Neuronal stem cell (in vitro differentiated cells): ENCODE data around the gene ALDOA.

ENCODE experiments used
- DNase-seq: peaks from one replicate; pipeline ENCODE4 v3.0.0-alpha.2; 2013; ENCODE audit warnings: low spot score
- H2AFZ ChIP-seq: one replicate; pipeline ENCODE4 v1.6.1; 2013; ENCODE audit warnings: mild to moderate bottlenecking, low read length, inconsistent platforms
- H2AK5ac ChIP-seq: 2 replicates; pipeline ENCODE4 v1.6.1; 2013; ENCODE audit warnings: low read depth, mild to moderate bottlenecking, inconsistent platforms, low read length, moderate library complexity, mixed read lengths
- H2BK120ac ChIP-seq: 2 replicates; pipeline ENCODE4 v1.6.1; 2013; ENCODE audit warnings: low read depth, mild to moderate bottlenecking, inconsistent platforms, low read length, moderate library complexity, mixed read lengths
- H2BK12ac ChIP-seq: one replicate; pipeline ENCODE4 v1.6.1; 2013; ENCODE audit warnings: low read length, inconsistent platforms
- H2BK15ac ChIP-seq: 2 replicates; pipeline ENCODE4 v1.6.1; 2013; ENCODE audit warnings: mild to moderate bottlenecking, low read length, inconsistent platforms, mixed read lengths
- H2BK5ac ChIP-seq: one replicate; pipeline ENCODE4 v1.6.1; 2013; ENCODE audit warnings: inconsistent platforms, mild to moderate bottlenecking, low read length, moderate library complexity
- H3K14ac ChIP-seq: one replicate; pipeline ENCODE4 v1.6.1; 2013; ENCODE audit warnings: low read length, inconsistent platforms
- H3K18ac ChIP-seq: 2 replicates; pipeline ENCODE4 v1.6.1; 2013; ENCODE audit warnings: low read length, inconsistent platforms
- H3K23ac ChIP-seq: 2 replicates; pipeline ENCODE4 v1.6.1; 2013; ENCODE audit warnings: low read depth, mild to moderate bottlenecking, mixed read lengths, low read length, inconsistent platforms; ENCODE audit not compliant: poor library complexity
- H3K27ac ChIP-seq: replicated peaks from 3 replicates; pipeline ENCODE4 v1.5.1; 2013; ENCODE audit warnings: low read length, inconsistent platforms
- H3K27me3 ChIP-seq, 3 experiments: 2 replicates each; pipeline ENCODE4 v1.6.1; 2013; ENCODE audit warnings: low read length in 3 of 3, mild to moderate bottlenecking in 2 of 3, inconsistent platforms in 1 of 3, low read depth in 1 of 3, mixed read lengths in 1 of 3, moderate library complexity in 1 of 3; ENCODE audit not compliant: control insufficient read depth in 3 of 3, insufficient read depth in 3 of 3
- H3K36me3 ChIP-seq, 2 donors: replicated peaks in 1 of 2; 2 replicates each; pipeline ENCODE4 v1.6.1; 2013; ENCODE audit warnings: low read length in 2 of 2; ENCODE audit not compliant: control insufficient read depth in 2 of 2, insufficient read depth in 2 of 2
- H3K4ac ChIP-seq: 2 replicates; pipeline ENCODE4 v1.6.1; 2013; ENCODE audit warnings: inconsistent platforms, mild to moderate bottlenecking, low read length, moderate library complexity
- H3K4me1 ChIP-seq, 2 donors: 1 replicate in 1 of 2; 2 replicates in 1 of 2; pipeline ENCODE4 v1.6.1; 2013; ENCODE audit warnings: low read length in 2 of 2, low read depth in 1 of 2; ENCODE audit not compliant: control insufficient read depth in 2 of 2, insufficient read depth in 1 of 2
- H3K4me2 ChIP-seq: one replicate; pipeline ENCODE4 v1.6.1; 2013; ENCODE audit warnings: mild to moderate bottlenecking, low read length, inconsistent platforms; ENCODE audit not compliant: insufficient read depth, poor library complexity, severe bottlenecking
- H3K4me3 ChIP-seq, 2 donors: 2 replicates each; pipeline ENCODE4 v1.5.1; 2013; ENCODE audit warnings: low read length in 2 of 2, mild to moderate bottlenecking in 2 of 2, inconsistent platforms in 1 of 2, moderate library complexity in 1 of 2
- H3K79me1 ChIP-seq: one replicate; pipeline ENCODE4 v1.6.1; 2013; ENCODE audit warnings: low read depth, mild to moderate bottlenecking, inconsistent platforms, low read length, moderate library complexity
- H3K9ac ChIP-seq: one replicate; pipeline ENCODE4 v1.6.1; 2013; ENCODE audit warnings: mild to moderate bottlenecking, low read depth, low read length, inconsistent platforms; ENCODE audit not compliant: poor library complexity
- H3K9me3 ChIP-seq, 2 donors: replicated peaks in 1 of 2; 2 replicates each; pipeline versions ENCODE3 to v1.6.1; 2013; ENCODE audit warnings: low read length in 2 of 2, mild to moderate bottlenecking in 2 of 2, inconsistent platforms in 1 of 2, low read depth in 1 of 2, mixed read lengths in 1 of 2, moderate library complexity in 1 of 2; ENCODE audit not compliant: control insufficient read depth in 2 of 2, insufficient read depth in 1 of 2
- H4K8ac ChIP-seq: one replicate; pipeline ENCODE4 v1.6.1; 2013; ENCODE audit warnings: low read depth, mild to moderate bottlenecking, inconsistent platforms, low read length, moderate library complexity
- H4K91ac ChIP-seq: one replicate; pipeline ENCODE4 v1.6.1; 2013; ENCODE audit warnings: low read length, low read depth, mild to moderate bottlenecking, inconsistent platforms; ENCODE audit not compliant: poor library complexity
- WGBS, 2 donors: extraction: QIAGEN DNeasy Blood & Tissue Kit; methylation state at CpG; one replicate each; pipeline ENCODE4 v1.1.7; 2013; ENCODE audit warnings: missing lambda C conversion rate in 2 of 2, mixed read lengths in 1 of 2; ENCODE audit not compliant: insufficient read length in 2 of 2, insufficient replicate concordance in 1 of 2; ENCODE audit errors: extremely low coverage in 2 of 2; 5-methylcytosine and 5-hydroxymethylcytosine counted together

The ALDOA gene

GRCh38 chr16:30087181-30087898 is 21.8 kb downstream of the ALDOA start:
- no CpG with 5 or more reads among the region's 11 CpGs for WGBS, 2 donors
- H3K27ac ChIP-seq, result no peak overlapping the region
- H3K23ac ChIP-seq, result no peak overlapping the region
- no peak overlapping the region for H2BK12ac ChIP-seq
- H2BK5ac ChIP-seq, result no peak overlapping the region
- H3K14ac ChIP-seq, result no peak overlapping the region
- peak overlapping the region in 1 of 2 donors; percentile 1 for H3K4me3 ChIP-seq
- H3K27me3 ChIP-seq, result no peaks in the 10 kb centered on the region
- no peak overlapping the region for H4K8ac ChIP-seq
- H3K4me2 ChIP-seq, result no peak overlapping the region
- H2BK15ac ChIP-seq, result no peak overlapping the region
- no peak overlapping the region for H2AFZ ChIP-seq
- no peak overlapping the region for H2AK5ac ChIP-seq
- no peak for DNase-seq
- peaks cover 4 to 7% of the 10 kb centered on the region in 2 donors for H3K4me1 ChIP-seq
- H3K4ac ChIP-seq, result no peak overlapping the region
- H3K79me1 ChIP-seq, result no peaks in the 10 kb centered on the region
- H4K91ac ChIP-seq, result no peak overlapping the region
- peaks cover 0 to 3% of the 10 kb centered on the region in 2 donors for H3K9me3 ChIP-seq
- H3K18ac ChIP-seq, result no peak overlapping the region
- peaks cover 30 to 34% of the 10 kb centered on the region in 2 donors for H3K36me3 ChIP-seq
- no peak overlapping the region for H2BK120ac ChIP-seq
- no peak overlapping the region for H3K9ac ChIP-seq

- Histone ChIP-seq H2BK15ac (no peak overlapping the region), H3K79me1 (no peaks in the 10 kb centered on the region), H3K14ac (no peak overlapping the region), H3K4ac (no peak overlapping the region), H2AFZ (no peak overlapping the region), H3K18ac (no peak overlapping the region), H3K4me1 (peaks cover 8 to 11% of the 10 kb centered on the region in 2 donors), H3K4me3 (no peak overlapping the region), H3K9me3 (peaks cover 0 to 3% of the 10 kb centered on the region in 2 donors), H3K27ac (no peak overlapping the region), H2BK120ac (no peak overlapping the region), H3K4me2 (no peak overlapping the region), H2BK5ac (peak overlapping the region; percentile 4), H3K23ac (peak overlapping the region; percentile 92), H2AK5ac (peak overlapping the region; percentile 53), H4K91ac (no peak overlapping the region), H3K36me3 (peaks cover 20 to 24% of the 10 kb centered on the region in 2 donors), H4K8ac (no peak overlapping the region), H3K27me3 (no peaks in the 10 kb centered on the region), H3K9ac (peak overlapping the region; percentile 7), H2BK12ac (no peak overlapping the region)
- whole genome bisulfite sequencing, 2 donors, result no CpG with 5 or more reads among the region's 10 CpGs
- DNase-seq, result no peak
Observed at GRCh38 chr16:30088237-30088831, 22.8 kb downstream of the ALDOA start.

GRCh38 chr16:30088832-30089624 is 23.5 kb downstream of the ALDOA start:
- no peak overlapping the region for H3K27ac ChIP-seq
- peaks cover 14 to 17% of the 10 kb centered on the region in 2 donors for H3K36me3 ChIP-seq
- no CpG with 5 or more reads among the region's 22 CpGs for whole genome bisulfite sequencing, 2 donors

More at GRCh38 chr16:30088832-30089624, 23.5 kb downstream of the ALDOA start:
- Histone ChIP-seq H3K14ac (no peak overlapping the region), H2AFZ (no peak overlapping the region), H3K27me3 (no peaks in the 10 kb centered on the region), H3K9ac (peak overlapping the region; percentile 7), H2BK5ac (peak overlapping the region; percentile 4), H3K23ac (peak overlapping the region; percentile 92), H4K8ac (no peak overlapping the region), H2BK15ac (peak overlapping the region; percentile 71), H3K79me1 (no peaks in the 10 kb centered on the region), H2BK120ac (no peak overlapping the region), H3K4me1 (peaks cover 10 to 11% of the 10 kb centered on the region in 2 donors), H3K18ac (peak overlapping the region; percentile 57), H3K4me3 (no peak overlapping the region), H3K4me2 (no peak overlapping the region), H2AK5ac (peak overlapping the region; percentile 53), H2BK12ac (no peak overlapping the region), H3K9me3 (peaks cover 0 to 3% of the 10 kb centered on the region in 2 donors), H3K4ac (no peak overlapping the region), H4K91ac (no peak overlapping the region)
- no peak for DNase-seq
